ENCODE measurements around the gene WDR33.

DNA sequence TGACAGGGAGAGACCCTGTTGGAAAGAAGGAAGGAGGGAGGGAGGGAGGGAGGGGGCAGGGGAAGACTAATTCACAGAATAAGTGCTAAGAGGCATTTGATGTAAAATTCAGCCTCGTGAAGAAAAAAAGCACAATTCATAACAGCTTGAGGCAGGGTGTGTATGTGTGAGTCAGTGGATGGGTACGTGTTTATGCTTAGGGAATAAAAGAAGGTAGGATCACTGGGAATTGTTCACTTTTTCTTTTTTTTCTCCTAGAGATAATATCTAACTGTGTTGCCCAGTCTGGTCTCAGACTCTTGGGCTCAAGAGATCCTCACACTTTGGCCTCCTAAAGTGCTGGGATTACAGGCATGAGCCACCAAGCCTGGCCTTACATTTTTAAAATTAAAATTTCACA, 39.2 kb downstream of the WDR33 start:
- TF ChIP-seq POLR2A (IDR thresholded peaks at IDR 0.05; ENCODE audit: low read depth, low read length) (no peak), POLR2AphosphoS5 (IDR thresholded peaks at IDR 0.05; ENCODE audit: low read depth, low read length) (no peak), TAF1 (IDR thresholded peaks at IDR 0.05; ENCODE audit: low read depth, low read length) (no peak), POU2F2 (IDR thresholded peaks at IDR 0.05; ENCODE audit: low read depth, low read length) (no peak)
